ENCODE measurements around the gene CXCL9.

CXCL9 gene

DNA sequence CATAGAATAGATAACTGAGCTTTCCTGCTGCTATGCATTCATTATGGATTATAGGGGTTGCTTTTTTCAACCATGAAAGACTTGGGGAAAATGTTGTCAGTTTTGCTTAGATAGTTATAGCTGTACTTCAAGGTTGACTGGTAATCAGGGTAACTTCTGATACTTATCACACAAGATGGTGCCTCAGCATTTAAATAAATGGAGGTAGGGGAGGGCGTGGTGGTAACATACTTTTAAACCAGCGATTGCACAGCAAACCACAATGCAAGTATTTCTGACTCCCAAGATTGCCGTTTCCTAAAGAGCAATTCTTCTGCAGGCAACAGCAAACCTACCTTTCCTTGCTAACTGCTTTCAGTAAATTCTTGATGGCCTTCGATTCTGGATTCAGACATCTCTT is 14.7 kb upstream of the CXCL9 start:
- TF ChIP-seq ZBTB1 (tag by site-specific recombination; IDR thresholded peaks at IDR 0.05) (no peak), ZBTB17 (tag by site-specific recombination; IDR thresholded peaks at IDR 0.05) (no peak), ZNF16 (tag by site-specific recombination; IDR thresholded peaks at IDR 0.05; ENCODE audit: low read depth) (no peak), ZNF501 (tag by site-specific recombination; IDR thresholded peaks at IDR 0.05) (no peak), ZNF776 (tag by site-specific recombination; IDR thresholded peaks at IDR 0.05; ENCODE audit: borderline replicate concordance) (no peak), BCL11B (tag by site-specific recombination; IDR thresholded peaks at IDR 0.05; ENCODE audit: low read depth) (no peak), ZNF19 (tag by site-specific recombination; IDR thresholded peaks at IDR 0.05; ENCODE audit: low read depth) (no peak), ZNF121 (tag by site-specific recombination; IDR thresholded peaks at IDR 0.05) (no peak)
- TF ChIP-seq, protein P1, sequence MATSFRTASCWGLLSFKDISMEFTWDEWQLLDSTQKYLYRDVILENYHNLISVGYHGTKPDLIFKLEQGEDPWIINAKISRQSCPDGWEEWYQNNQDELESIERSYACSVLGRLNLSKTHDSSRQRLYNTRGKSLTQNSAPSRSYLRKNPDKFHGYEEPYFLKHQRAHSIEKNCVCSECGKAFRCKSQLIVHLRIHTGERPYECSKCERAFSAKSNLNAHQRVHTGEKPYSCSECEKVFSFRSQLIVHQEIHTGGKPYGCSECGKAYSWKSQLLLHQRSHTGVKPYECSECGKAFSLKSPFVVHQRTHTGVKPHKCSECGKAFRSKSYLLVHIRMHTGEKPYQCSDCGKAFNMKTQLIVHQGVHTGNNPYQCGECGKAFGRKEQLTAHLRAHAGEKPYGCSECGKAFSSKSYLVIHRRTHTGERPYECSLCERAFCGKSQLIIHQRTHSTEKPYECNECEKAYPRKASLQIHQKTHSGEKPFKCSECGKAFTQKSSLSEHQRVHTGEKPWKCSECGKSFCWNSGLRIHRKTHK (tag by site-specific recombination; IDR thresholded peaks at IDR 0.05), result no peak
- H3K36me3 ChIP-seq (ENCODE audit: control insufficient read depth in 2 of 2, insufficient read depth in 1 of 2, low read length in 2 of 2), result no peaks in the 10 kb centered on the region
- H3K9me3 ChIP-seq (ENCODE audit: control insufficient read depth, insufficient read depth, low read depth, low read length), result no peaks in the 10 kb centered on the region
- no peak overlapping the region for H3K4me3 ChIP-seq (ENCODE audit: low read depth, low read length)
- ChIA-PET POLR2A (no interaction called here), CTCF (no interaction called here)
- H3K27ac ChIP-seq (ENCODE audit: extremely low read depth, low read depth, low read length), result no peak overlapping the region
- no peaks in the 10 kb centered on the region for H3K4me1 ChIP-seq (ENCODE audit: control insufficient read depth, insufficient read depth, low read length)

DNA sequence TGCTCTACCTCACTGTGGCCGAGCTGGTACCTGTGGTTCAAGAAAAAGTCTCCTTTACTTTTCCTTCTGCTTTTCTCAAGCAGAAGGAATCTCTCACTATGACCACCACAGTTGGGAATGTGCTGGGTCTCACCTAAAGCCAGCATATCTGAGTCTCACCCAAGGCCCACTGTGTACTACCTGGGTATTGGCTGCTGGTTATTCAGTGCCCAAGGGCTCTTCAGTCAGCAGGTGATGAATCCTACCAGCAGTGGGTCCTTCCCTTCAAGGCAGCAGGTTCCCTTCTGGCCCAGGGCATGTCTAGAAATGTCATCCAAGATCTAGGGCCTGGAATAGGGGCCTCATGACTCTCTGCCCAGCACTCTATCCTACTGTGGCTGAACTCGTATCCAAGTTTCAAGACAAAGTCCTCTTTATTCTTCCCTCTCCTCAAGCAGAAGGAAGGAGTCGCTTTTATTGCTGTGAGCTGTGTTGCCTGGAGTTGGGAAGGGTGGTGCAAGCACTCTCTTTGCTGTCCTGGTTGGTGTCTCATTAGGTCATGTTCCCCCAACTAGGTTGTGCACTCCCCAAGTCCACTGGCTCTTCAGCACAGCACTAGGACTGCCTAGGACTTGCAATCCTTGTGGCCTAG is 9.9 kb upstream of the CXCL9 start:
- no peak overlapping the region for H3K4me3 ChIP-seq (ENCODE audit: low read depth, low read length)
- no peaks in the 10 kb centered on the region for H3K36me3 ChIP-seq (ENCODE audit: control insufficient read depth in 2 of 2, insufficient read depth in 1 of 2, low read length in 2 of 2)
- no peaks in the 10 kb centered on the region for H3K4me1 ChIP-seq (ENCODE audit: control insufficient read depth, insufficient read depth, low read length)
- ChIA-PET POLR2A (no interaction called here), CTCF (no interaction called here)
- no peak for TF ChIP-seq ZNF23 (tag by site-specific recombination; IDR thresholded peaks at IDR 0.05; ENCODE audit: borderline replicate concordance)
- TF ChIP-seq ZBTB8A (tag by site-specific recombination; IDR thresholded peaks at IDR 0.05), result no peak
- TF ChIP-seq ZNF16 (tag by site-specific recombination; IDR thresholded peaks at IDR 0.05; ENCODE audit: low read depth), result no peak
- no peak for TF ChIP-seq ZNF202 (tag by site-specific recombination; IDR thresholded peaks at IDR 0.05; ENCODE audit: borderline replicate concordance)
- TF ChIP-seq ZNF391 (tag by site-specific recombination; IDR thresholded peaks at IDR 0.05; ENCODE audit: borderline replicate concordance, low read depth), result no peak
- no peak for TF ChIP-seq ZNF585B (tag by site-specific recombination; IDR thresholded peaks at IDR 0.05)
- TF ChIP-seq ZNF184 (tag by site-specific recombination; IDR thresholded peaks at IDR 0.05), result no peak
- TF ChIP-seq, protein P2, sequence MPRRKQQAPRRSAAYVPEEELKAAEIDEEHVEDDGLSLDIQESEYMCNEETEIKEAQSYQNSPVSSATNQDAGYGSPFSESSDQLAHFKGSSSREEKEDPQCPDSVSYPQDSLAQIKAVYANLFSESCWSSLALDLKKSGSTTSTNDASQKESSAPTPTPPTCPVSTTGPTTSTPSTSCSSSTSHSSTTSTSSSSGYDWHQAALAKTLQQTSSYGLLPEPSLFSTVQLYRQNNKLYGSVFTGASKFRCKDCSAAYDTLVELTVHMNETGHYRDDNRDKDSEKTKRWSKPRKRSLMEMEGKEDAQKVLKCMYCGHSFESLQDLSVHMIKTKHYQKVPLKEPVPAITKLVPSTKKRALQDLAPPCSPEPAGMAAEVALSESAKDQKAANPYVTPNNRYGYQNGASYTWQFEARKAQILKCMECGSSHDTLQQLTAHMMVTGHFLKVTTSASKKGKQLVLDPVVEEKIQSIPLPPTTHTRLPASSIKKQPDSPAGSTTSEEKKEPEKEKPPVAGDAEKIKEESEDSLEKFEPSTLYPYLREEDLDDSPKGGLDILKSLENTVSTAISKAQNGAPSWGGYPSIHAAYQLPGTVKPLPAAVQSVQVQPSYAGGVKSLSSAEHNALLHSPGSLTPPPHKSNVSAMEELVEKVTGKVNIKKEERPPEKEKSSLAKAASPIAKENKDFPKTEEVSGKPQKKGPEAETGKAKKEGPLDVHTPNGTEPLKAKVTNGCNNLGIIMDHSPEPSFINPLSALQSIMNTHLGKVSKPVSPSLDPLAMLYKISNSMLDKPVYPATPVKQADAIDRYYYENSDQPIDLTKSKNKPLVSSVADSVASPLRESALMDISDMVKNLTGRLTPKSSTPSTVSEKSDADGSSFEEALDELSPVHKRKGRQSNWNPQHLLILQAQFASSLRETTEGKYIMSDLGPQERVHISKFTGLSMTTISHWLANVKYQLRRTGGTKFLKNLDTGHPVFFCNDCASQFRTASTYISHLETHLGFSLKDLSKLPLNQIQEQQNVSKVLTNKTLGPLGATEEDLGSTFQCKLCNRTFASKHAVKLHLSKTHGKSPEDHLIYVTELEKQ (tag by site-specific recombination; IDR thresholded peaks at IDR 0.05; ENCODE audit: borderline replicate concordance), result no peak
- no peak for TF ChIP-seq ZSCAN30 (tag by site-specific recombination; IDR thresholded peaks at IDR 0.05)
- no peak for TF ChIP-seq ZNF174 (tag by site-specific recombination; IDR thresholded peaks at IDR 0.05)
- TF ChIP-seq ZNF701 (tag by site-specific recombination; IDR thresholded peaks at IDR 0.05), result no peak
- TF ChIP-seq ZNF561 (tag by site-specific recombination; IDR thresholded peaks at IDR 0.05; ENCODE audit: borderline replicate concordance), result no peak
- no peak for TF ChIP-seq ZNF555 (tag by site-specific recombination; conservative IDR thresholded peaks at IDR 0.05)
- no peak for TF ChIP-seq ZNF76 (tag by site-specific recombination; IDR thresholded peaks at IDR 0.05; ENCODE audit: borderline replicate concordance, low read depth)
- no peak overlapping the region for H3K27ac ChIP-seq (ENCODE audit: extremely low read depth, low read depth, low read length)
- H3K9me3 ChIP-seq (ENCODE audit: control insufficient read depth, insufficient read depth, low read depth, low read length), result no peaks in the 10 kb centered on the region

Measured in HEK293 (cell line).